H1 (cell line): Measurements from ENCODE around the gene MYLK. TPM values are rescaled to one million over a fixed set of nuclear protein-coding genes. Genes with fewer than 3 reads are reported as not detected.

Source experiments
- CBX5 ChIP-seq: fragments of 300-800, 300-1000 bp; sonication (generic); IDR thresholded peaks from 2 replicates; pipeline ENCODE4 v1.7.1; 2016; ENCODE audit warnings: antibody characterized with exemption, low read length, low read depth
- NANOG ChIP-seq: IDR thresholded peaks from 2 replicates; pipeline ENCODE4 v1.6.1; 2011; ENCODE audit warnings: low read length, low read depth, mild to moderate bottlenecking, inconsistent platforms; ENCODE audit not compliant: insufficient read depth, poor library complexity, severe bottlenecking
- PHF8 ChIP-seq: fragments of 200-600 bp; sonication (generic); conservative IDR thresholded peaks from 2 replicates; pipeline ENCODE4 v1.7.1; 2012; ENCODE audit warnings: low read depth, mild to moderate bottlenecking, inconsistent platforms, low read length, moderate library complexity
- POLR2AphosphoS5 ChIP-seq: IDR thresholded peaks from 2 replicates; pipeline ENCODE4 v1.6.1; 2011; ENCODE audit warnings: low read depth, low read length
- SIX5 ChIP-seq: IDR thresholded peaks from 2 replicates; pipeline ENCODE4 v1.6.1; 2011; ENCODE audit warnings: mild to moderate bottlenecking, low read depth, low read length
- polyA plus RNA-seq, 7 experiments: library from polyadenylated mRNA; depleted of rRNA in 3 of 7; stranded (reverse) in 5 of 7; unstranded in 2 of 7; fragments of >200 nt in 5 of 7; fragments of 200-250 nt in 2 of 7; gene quantifications; 1 replicate in 5 of 7; 2 replicates in 1 of 7; 4 replicates in 1 of 7; pipeline versions ENCODE4 v1.2.1 to v1.2.3, GENCODE V29; 2011 to 2013; ENCODE audit warnings: missing spikeins in 2 of 7, mixed read lengths in 2 of 7
- total RNA-seq: library from RNA; stranded (reverse); fragmentation: NEBNext Ultra II Directional; extraction: Animal tissue kit (Norgen Biotek cat#: 25700); gene quantifications from 2 replicates; pipeline ENCODE4 v1.2.1, GENCODE V29; 2021

Gene MYLK
- total and polyA plus RNA-seq, 2 of the 8 experiments (the other 6 are each of a cell fraction or from before 2014, with no cell fraction given), result 11.6 to 21.3 TPM

DNA sequence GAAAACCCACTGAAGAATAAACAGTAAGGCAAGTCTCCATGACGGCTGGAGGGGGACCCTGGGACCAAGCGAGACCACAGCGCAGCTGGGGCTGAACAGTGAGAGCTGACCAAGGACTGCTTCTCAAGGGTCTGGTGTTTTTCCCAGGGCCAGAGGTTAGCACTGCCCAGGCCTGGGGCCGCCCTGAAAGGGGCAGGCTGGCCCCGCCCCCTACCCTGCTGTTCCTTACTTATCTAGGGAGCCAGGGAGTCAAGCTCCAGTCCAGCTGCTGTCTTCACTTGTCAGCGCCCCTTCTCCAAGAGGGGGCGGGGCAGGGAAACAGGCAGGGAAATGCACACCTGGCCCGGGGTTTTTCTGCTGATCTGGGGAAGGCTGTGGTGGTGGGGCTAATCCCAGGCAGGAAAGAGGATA lies 247.7 kb downstream of the MYLK start (continued):
- no peak for TF ChIP-seq NANOG
- TF ChIP-seq CBX5, result no peak
- no peak for TF ChIP-seq PHF8
- no peak for TF ChIP-seq SIX5
- no peak for TF ChIP-seq POLR2AphosphoS5
